NOMO-1 treated with DMSO at 0.1 percent for 48 hours (cell line): Measurements from ENCODE around the gene SH2B2.
"Not testable (repeated sequence)": the region's sequence is repeated elsewhere in the genome, so short reads cannot be mapped to it uniquely, and the experiment has no call there.

Source experiments
- DNase-seq: peaks from one replicate; lab custom pipeline; 2025; ENCODE audit not compliant: unreplicated experiment; lab: John Stamatoyannopoulos, UW

SH2B2 gene

GRCh38 chr7:102330666-102331460 lies 44.2 kb downstream of the SH2B2 start:
- DNase-seq = not testable (repeated sequence)

GRCh38 chr7:102335574-102335973 lies 48.9 kb downstream of the SH2B2 start:
- not testable (repeated sequence) for DNase-seq

GRCh38 chr7:102337002-102337401 lies 50.3 kb downstream of the SH2B2 start:
- not testable (repeated sequence) for DNase-seq

- DNase-seq = not testable (repeated sequence)
These were observed 50.8 kb downstream of the SH2B2 start for GRCh38 chr7:102337420-102337819.

GRCh38 chr7:102340599-102341368 lies 54.1 kb downstream of the SH2B2 start:
- not testable (repeated sequence) for DNase-seq

- not testable (repeated sequence) for DNase-seq
These were observed 60.3 kb downstream of the SH2B2 start for GRCh38 chr7:102346983-102347382.

- not testable (repeated sequence) for DNase-seq
These were observed 69.7 kb downstream of the SH2B2 start, which contains the start of gene SPDYE6 for GRCh38 chr7:102356344-102356743. SPDYE6 (minus strand) TSS chr7:102356444; CDS start chr7:102356023, 421 bp downstream.

GRCh38 chr7:102363549-102364393 lies 77.1 kb downstream of the SH2B2 start:
- peak; percentile 99 for DNase-seq

- DNase-seq = not testable (repeated sequence)
These were observed 77.8 kb downstream of the SH2B2 start for GRCh38 chr7:102364394-102364886.

- not testable (repeated sequence) for DNase-seq
These were observed 78.7 kb downstream of the SH2B2 start for GRCh38 chr7:102365390-102365789.

- DNase-seq = not testable (repeated sequence)
These were observed 83.4 kb downstream of the SH2B2 start for GRCh38 chr7:102370038-102370437.
